SK-N-SH treated with all-trans-retinoic acid at 6 μM for 48 hours (cell line): ENCODE results near the gene JARID2.

ENCODE experiments used
- BACH2 ChIP-seq: fragments of 250-450 bp; sonication (Bioruptor Pico); IDR thresholded peaks from 2 replicates; pipeline ENCODE4 v1.9.0; 2021; ENCODE audit warnings: mild to moderate bottlenecking, borderline replicate concordance
- CSDC2 ChIP-seq: fragments of 250-450 bp; sonication (Bioruptor Pico); IDR thresholded peaks from 2 replicates; pipeline ENCODE4 v1.5.0; 2020; ENCODE audit warnings: mild to moderate bottlenecking, moderate library complexity
- ESRRG ChIP-seq: fragments of 250-450 bp; sonication (Bioruptor Pico); IDR thresholded peaks from 2 replicates; pipeline ENCODE4 v1.6.1; 2021; ENCODE audit warnings: mild to moderate bottlenecking
- PPARA ChIP-seq: fragments of 250-450 bp; sonication (Bioruptor Pico); IDR thresholded peaks from 2 replicates; pipeline ENCODE4 v1.5.0; 2020; ENCODE audit warnings: mild to moderate bottlenecking, borderline replicate concordance
- RARB ChIP-seq: fragments of 250-450 bp; sonication (Bioruptor Pico); IDR thresholded peaks from 2 replicates; pipeline ENCODE4 v1.8.0; 2021; ENCODE audit warnings: mild to moderate bottlenecking, moderate library complexity
- TCF4 ChIP-seq: fragments of 250-450 bp; sonication (Bioruptor Pico); IDR thresholded peaks from 2 replicates; pipeline ENCODE4 v1.8.0; 2021; ENCODE audit warnings: mild to moderate bottlenecking, moderate library complexity, borderline replicate concordance
- TSHZ2 ChIP-seq: fragments of 250-450 bp; sonication (Bioruptor Pico); IDR thresholded peaks from 2 replicates; pipeline ENCODE4 v1.5.0; 2020; ENCODE audit warnings: mild to moderate bottlenecking, moderate library complexity
- ZFP3 ChIP-seq: fragments of 250-450 bp; sonication (Bioruptor Pico); IDR thresholded peaks from 2 replicates; pipeline ENCODE4 v1.5.0; 2020; ENCODE audit warnings: mild to moderate bottlenecking, moderate library complexity
- ZNF565 ChIP-seq: fragments of 450-650 bp; formaldehyde crosslinking; conservative IDR thresholded peaks from 2 replicates; pipeline ENCODE4 v1.5.0; 2020; ENCODE audit warnings: low read depth, mild to moderate bottlenecking, moderate library complexity
- ZNF70 ChIP-seq: fragments of 450-650 bp; formaldehyde crosslinking; IDR thresholded peaks from 2 replicates; pipeline ENCODE4 v1.5.0; 2020; ENCODE audit warnings: mild to moderate bottlenecking, moderate library complexity
- ZNF8 ChIP-seq: fragments of 450-650 bp; formaldehyde crosslinking; IDR thresholded peaks from 2 replicates; pipeline ENCODE4 v1.5.0; 2020; ENCODE audit warnings: mild to moderate bottlenecking, moderate library complexity
- TF ChIP-seq, protein P1 (sequence below): fragments of 250-450 bp; sonication (Bioruptor Pico); IDR thresholded peaks from 2 replicates; pipeline ENCODE4 v1.5.1; 2020; ENCODE audit warnings: low read depth, mild to moderate bottlenecking, moderate library complexity
- TF ChIP-seq, protein P2 (sequence below): fragments of 250-450 bp; sonication (Bioruptor Pico); IDR thresholded peaks from 2 replicates; pipeline ENCODE4 v1.5.1; 2021; ENCODE audit warnings: mild to moderate bottlenecking, moderate library complexity
- TF ChIP-seq, protein P3 (sequence below): fragments of 250-450 bp; sonication (Bioruptor Pico); IDR thresholded peaks from 2 replicates; pipeline ENCODE4 v1.8.0; 2020; ENCODE audit warnings: mild to moderate bottlenecking, moderate library complexity, borderline replicate concordance

DNA sequence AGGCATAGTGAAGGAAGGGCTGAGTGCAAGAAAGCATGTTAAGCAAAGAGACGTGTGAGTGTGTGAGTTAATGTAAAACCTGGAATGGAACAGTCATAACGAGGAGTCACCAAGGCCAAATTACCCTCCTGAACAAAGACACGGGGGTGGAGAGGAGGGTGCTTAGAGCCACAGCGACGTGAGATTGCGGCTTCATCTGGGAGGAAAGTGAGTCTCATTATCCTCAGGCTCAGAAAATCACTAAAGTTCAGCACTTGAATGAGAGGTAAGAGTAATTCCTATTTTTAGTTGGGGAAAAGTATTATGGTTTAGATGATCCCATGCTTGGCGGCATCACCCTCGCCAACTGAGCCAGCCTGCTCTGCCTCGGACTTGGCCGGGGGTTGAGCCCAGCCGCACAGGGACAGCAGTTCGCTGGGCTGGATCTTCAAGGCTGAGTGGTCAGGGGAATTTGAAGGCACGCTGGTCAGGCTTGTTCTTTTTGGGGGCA, 280.4 kb downstream of the JARID2 start:
- TF ChIP-seq ESRRG (no peak), RARB (CRISPR knock-in tag) (no peak), ZNF8 (no peak), TSHZ2 (CRISPR knock-in tag) (no peak), ZFP3 (CRISPR knock-in tag) (no peak), PPARA (CRISPR knock-in tag) (no peak), CSDC2 (CRISPR knock-in tag) (no peak), ZNF70 (no peak), TCF4 (CRISPR knock-in tag) (no peak), ZNF565 (CRISPR knock-in tag) (no peak), BACH2 (no peak)
- TF ChIP-seq, protein P1, sequence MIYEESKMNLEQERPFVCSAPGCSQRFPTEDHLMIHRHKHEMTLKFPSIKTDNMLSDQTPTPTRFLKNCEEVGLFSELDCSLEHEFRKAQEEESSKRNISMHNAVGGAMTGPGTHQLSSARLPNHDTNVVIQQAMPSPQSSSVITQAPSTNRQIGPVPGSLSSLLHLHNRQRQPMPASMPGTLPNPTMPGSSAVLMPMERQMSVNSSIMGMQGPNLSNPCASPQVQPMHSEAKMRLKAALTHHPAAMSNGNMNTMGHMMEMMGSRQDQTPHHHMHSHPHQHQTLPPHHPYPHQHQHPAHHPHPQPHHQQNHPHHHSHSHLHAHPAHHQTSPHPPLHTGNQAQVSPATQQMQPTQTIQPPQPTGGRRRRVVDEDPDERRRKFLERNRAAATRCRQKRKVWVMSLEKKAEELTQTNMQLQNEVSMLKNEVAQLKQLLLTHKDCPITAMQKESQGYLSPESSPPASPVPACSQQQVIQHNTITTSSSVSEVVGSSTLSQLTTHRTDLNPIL (CRISPR knock-in tag), result no peak
- TF ChIP-seq, protein P2, sequence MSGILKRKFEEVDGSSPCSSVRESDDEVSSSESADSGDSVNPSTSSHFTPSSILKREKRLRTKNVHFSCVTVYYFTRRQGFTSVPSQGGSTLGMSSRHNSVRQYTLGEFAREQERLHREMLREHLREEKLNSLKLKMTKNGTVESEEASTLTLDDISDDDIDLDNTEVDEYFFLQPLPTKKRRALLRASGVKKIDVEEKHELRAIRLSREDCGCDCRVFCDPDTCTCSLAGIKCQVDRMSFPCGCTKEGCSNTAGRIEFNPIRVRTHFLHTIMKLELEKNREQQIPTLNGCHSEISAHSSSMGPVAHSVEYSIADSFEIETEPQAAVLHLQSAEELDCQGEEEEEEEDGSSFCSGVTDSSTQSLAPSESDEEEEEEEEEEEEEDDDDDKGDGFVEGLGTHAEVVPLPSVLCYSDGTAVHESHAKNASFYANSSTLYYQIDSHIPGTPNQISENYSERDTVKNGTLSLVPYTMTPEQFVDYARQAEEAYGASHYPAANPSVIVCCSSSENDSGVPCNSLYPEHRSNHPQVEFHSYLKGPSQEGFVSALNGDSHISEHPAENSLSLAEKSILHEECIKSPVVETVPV (CRISPR knock-in tag), result no peak
- TF ChIP-seq, protein P3, sequence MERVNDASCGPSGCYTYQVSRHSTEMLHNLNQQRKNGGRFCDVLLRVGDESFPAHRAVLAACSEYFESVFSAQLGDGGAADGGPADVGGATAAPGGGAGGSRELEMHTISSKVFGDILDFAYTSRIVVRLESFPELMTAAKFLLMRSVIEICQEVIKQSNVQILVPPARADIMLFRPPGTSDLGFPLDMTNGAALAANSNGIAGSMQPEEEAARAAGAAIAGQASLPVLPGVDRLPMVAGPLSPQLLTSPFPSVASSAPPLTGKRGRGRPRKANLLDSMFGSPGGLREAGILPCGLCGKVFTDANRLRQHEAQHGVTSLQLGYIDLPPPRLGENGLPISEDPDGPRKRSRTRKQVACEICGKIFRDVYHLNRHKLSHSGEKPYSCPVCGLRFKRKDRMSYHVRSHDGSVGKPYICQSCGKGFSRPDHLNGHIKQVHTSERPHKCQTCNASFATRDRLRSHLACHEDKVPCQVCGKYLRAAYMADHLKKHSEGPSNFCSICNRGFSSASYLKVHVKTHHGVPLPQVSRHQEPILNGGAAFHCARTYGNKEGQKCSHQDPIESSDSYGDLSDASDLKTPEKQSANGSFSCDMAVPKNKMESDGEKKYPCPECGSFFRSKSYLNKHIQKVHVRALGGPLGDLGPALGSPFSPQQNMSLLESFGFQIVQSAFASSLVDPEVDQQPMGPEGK, result no peak
